Hepatocyte (in vitro differentiated cells): ENCODE results near the gene PLCB4.

Source experiments
- CTCF ChIP-seq: fragments of 200-600 bp; sonication (generic); IDR thresholded peaks from 2 replicates; pipeline ENCODE4 v1.5.1; 2016; ENCODE audit warnings: antibody characterized with exemption, mild to moderate bottlenecking; ENCODE audit not compliant: poor library complexity
- EZH2 ChIP-seq: fragments of 200-600 bp; sonication (generic); IDR thresholded peaks from 2 replicates; pipeline ENCODE4 v1.6.1; 2016; ENCODE audit warnings: antibody characterized with exemption, mild to moderate bottlenecking, borderline replicate concordance
- EZH2phosphoT487 ChIP-seq: fragments of 200-600 bp; sonication (generic); IDR thresholded peaks from one replicate; pipeline ENCODE4 v1.6.1; 2018; ENCODE audit warnings: antibody characterized with exemption, mild to moderate bottlenecking, low read depth, moderate library complexity; ENCODE audit not compliant: unreplicated experiment, severe bottlenecking

- TF ChIP-seq CTCF: no peak
- no peak for TF ChIP-seq EZH2phosphoT487
- TF ChIP-seq EZH2: no peak
Observed at GRCh38 chr20:9390441-9390840, 321.6 kb downstream of the PLCB4 start.
